ENCODE measurements around the gene IL17C.

- TF ChIP-seq CTCF (conservative IDR thresholded peaks at IDR 0.05; ENCODE audit: low read depth, low read length) (no peak), EZH2phosphoT487 (IDR thresholded peaks at IDR 0.05; ENCODE audit: borderline replicate concordance, low read length) (no peak)
These were observed 2.3 kb downstream of the IL17C start for GRCh38 chr16:88640498-88641247.
